H1 (cell line): ENCODE results near the gene OR2V2. TPM values are rescaled to one million over a fixed set of nuclear protein-coding genes. Genes with fewer than 3 reads are reported as not detected.

Experiments
- ATF3 ChIP-seq: IDR thresholded peaks from 2 replicates; pipeline ENCODE4 v1.6.1; 2011; ENCODE audit warnings: low read depth, mild to moderate bottlenecking, low read length; ENCODE audit not compliant: insufficient read depth
- BACH1 ChIP-seq: IDR thresholded peaks from 2 replicates; pipeline ENCODE4 v1.6.1; 2012; ENCODE audit warnings: low read length, improper control_type of control experiment
- BRCA1 ChIP-seq: IDR thresholded peaks from 2 replicates; pipeline ENCODE4 v1.6.1; 2012; ENCODE audit warnings: low read depth, low read length, improper control_type of control experiment
- CBX5 ChIP-seq: fragments of 300-800, 300-1000 bp; sonication (generic); IDR thresholded peaks from 2 replicates; pipeline ENCODE4 v1.7.1; 2016; ENCODE audit warnings: antibody characterized with exemption, low read length, low read depth
- CHD1 ChIP-seq: IDR thresholded peaks from 2 replicates; pipeline ENCODE4 v1.6.1; 2012; ENCODE audit warnings: low read depth, low read length, improper control_type of control experiment
- E2F6 ChIP-seq: IDR thresholded peaks from 2 replicates; pipeline ENCODE4 v1.6.1; 2012; ENCODE audit warnings: inconsistent platforms
- EGR1 ChIP-seq: IDR thresholded peaks from 2 replicates; pipeline ENCODE4 v1.6.1; 2011; ENCODE audit warnings: low read depth, low read length, borderline replicate concordance
- FOSL1 ChIP-seq: IDR thresholded peaks from 2 replicates; pipeline ENCODE4 v1.6.1; 2011; ENCODE audit warnings: mild to moderate bottlenecking, low read depth, low read length, moderate library complexity; ENCODE audit not compliant: insufficient read depth
- GABPA ChIP-seq: IDR thresholded peaks from 2 replicates; pipeline ENCODE4 v1.6.1; 2011; ENCODE audit warnings: mild to moderate bottlenecking, low read length, moderate library complexity, borderline replicate concordance; ENCODE audit not compliant: insufficient read depth
- JUN ChIP-seq: IDR thresholded peaks from 2 replicates; pipeline ENCODE4 v1.6.1; 2011; ENCODE audit warnings: low read depth, mild to moderate bottlenecking, improper control_type of control experiment, low read length
- JUND ChIP-seq: IDR thresholded peaks from 2 replicates; pipeline ENCODE4 v1.6.1; 2011; ENCODE audit warnings: mild to moderate bottlenecking, improper control_type of control experiment, low read length
- MAX ChIP-seq: IDR thresholded peaks from 2 replicates; pipeline ENCODE4 v1.6.1; 2012; ENCODE audit warnings: inconsistent platforms
- RAD21 ChIP-seq, 2 experiments: IDR thresholded peaks in 1 of 2; conservative IDR thresholded peaks in 1 of 2; 2 replicates each; pipeline ENCODE4 v1.6.1; 2011; ENCODE audit warnings: low read depth in 2 of 2, low read length in 2 of 2, improper control_type of control experiment in 1 of 2, inconsistent platforms in 1 of 2, mild to moderate bottlenecking in 1 of 2, moderate library complexity in 1 of 2
- SIN3A ChIP-seq, 2 experiments: IDR thresholded peaks in 1 of 2; conservative IDR thresholded peaks in 1 of 2; 2 replicates each; pipeline ENCODE4 v1.6.1; 2011 to 2012; ENCODE audit warnings: low read length in 2 of 2, improper control_type of control experiment in 1 of 2, low read depth in 1 of 2, mild to moderate bottlenecking in 1 of 2
- SIRT6 ChIP-seq: IDR thresholded peaks from one replicate; pipeline ENCODE4 v1.7.1; 2012; ENCODE audit warnings: low read length, inconsistent platforms
- SIX5 ChIP-seq: IDR thresholded peaks from 2 replicates; pipeline ENCODE4 v1.6.1; 2011; ENCODE audit warnings: mild to moderate bottlenecking, low read depth, low read length
- SP4 ChIP-seq: IDR thresholded peaks from 2 replicates; pipeline ENCODE4 v1.6.1; 2012; ENCODE audit warnings: low read length, inconsistent platforms
- SRF ChIP-seq: IDR thresholded peaks from 2 replicates; pipeline ENCODE4 v1.6.1; 2011; ENCODE audit warnings: mild to moderate bottlenecking, low read depth, low read length, moderate library complexity
- TBP ChIP-seq: IDR thresholded peaks from 2 replicates; pipeline ENCODE4 v1.6.1; 2011; ENCODE audit warnings: low read depth, low read length, improper control_type of control experiment
- polyA plus RNA-seq, 7 experiments: library from polyadenylated mRNA; depleted of rRNA in 3 of 7; stranded (reverse) in 5 of 7; unstranded in 2 of 7; fragments of >200 nt in 5 of 7; fragments of 200-250 nt in 2 of 7; gene quantifications; 1 replicate in 5 of 7; 2 replicates in 1 of 7; 4 replicates in 1 of 7; pipeline versions ENCODE4 v1.2.1 to v1.2.3, GENCODE V29; 2011 to 2013; ENCODE audit warnings: missing spikeins in 2 of 7, mixed read lengths in 2 of 7
- total RNA-seq: library from RNA; stranded (reverse); fragmentation: NEBNext Ultra II Directional; extraction: Animal tissue kit (Norgen Biotek cat#: 25700); gene quantifications from 2 replicates; pipeline ENCODE4 v1.2.1, GENCODE V29; 2021

The OR2V2 gene
- total and polyA plus RNA-seq, 2 of the 8 experiments (the other 6 are each of a cell fraction or from before 2014, with no cell fraction given): not detected

GRCh38 chr5:181204113-181204825 is 56.9 kb downstream of the OR2V2 start (continued):
- TF ChIP-seq EGR1 (no peak), SRF (no peak), FOSL1 (no peak), GABPA (no peak), SIRT6 (no peak), JUND (no peak), MAX (peak; percentile 49; the same call in 1 of the 2 replicates), ATF3 (no peak), BACH1 (no peak), E2F6 (peak; percentile 36), BRCA1 (no peak), TBP (no peak), SIX5 (no peak), SIN3A (conservative IDR thresholded peaks at IDR 0.05 in 1 of 2, IDR thresholded peaks at IDR 0.05 in 1 of 2; ENCODE audit: low read depth in 1 of 2, low read length in 2 of 2) (no peak), SP4 (no peak), JUN (no peak), CHD1 (no peak), RAD21 (IDR thresholded peaks at IDR 0.05 in 1 of 2, conservative IDR thresholded peaks at IDR 0.05 in 1 of 2; ENCODE audit: low read depth in 2 of 2, low read length in 2 of 2) (no peak), CBX5 (no peak)
